ENCODE results near the gene TOP2A.

DNA sequence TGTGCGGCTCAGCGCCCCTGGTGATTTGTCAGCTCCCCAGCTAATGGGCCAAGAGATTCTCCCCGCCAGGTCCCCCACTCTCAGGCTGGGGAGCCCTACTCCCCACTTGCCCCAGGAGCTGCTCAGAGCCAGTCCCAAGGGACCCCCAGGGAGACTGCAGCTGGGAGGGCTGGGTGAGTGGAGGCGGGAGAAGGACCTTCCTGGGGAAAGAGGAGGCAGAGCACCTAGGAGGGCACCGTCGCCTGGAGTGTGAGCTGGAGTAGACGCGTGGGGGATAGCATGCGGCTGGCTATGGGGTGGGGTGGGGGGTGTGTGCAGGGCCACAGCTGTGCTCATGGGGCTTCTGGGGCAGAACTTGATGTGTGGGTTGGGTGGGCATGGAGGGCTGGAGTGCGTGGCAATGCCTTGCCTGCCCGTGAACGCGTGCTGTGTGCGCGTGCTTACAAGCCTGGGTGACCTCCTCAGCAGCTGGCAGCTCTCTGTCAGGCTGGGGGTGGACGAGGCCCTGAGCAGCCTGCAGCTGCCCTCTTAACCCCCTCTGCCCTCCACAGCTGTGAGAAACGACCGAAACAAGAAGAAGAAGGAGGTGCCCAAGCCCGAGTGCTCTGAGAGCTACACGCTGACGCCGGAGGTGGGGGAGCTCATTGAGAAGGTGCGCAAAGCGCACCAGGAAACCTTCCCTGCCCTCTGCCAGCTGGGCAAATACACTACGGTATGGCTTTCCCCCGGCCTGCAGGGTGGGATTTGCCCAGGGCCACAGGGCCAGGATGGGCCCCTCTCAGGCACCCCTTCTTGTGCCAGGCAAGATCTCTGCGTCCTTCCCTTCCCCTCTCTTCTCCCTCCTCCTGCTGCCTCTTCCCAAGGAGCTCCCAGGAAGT lies 66.1 kb downstream of the TOP2A start:
- TF ChIP-seq, protein P1, sequence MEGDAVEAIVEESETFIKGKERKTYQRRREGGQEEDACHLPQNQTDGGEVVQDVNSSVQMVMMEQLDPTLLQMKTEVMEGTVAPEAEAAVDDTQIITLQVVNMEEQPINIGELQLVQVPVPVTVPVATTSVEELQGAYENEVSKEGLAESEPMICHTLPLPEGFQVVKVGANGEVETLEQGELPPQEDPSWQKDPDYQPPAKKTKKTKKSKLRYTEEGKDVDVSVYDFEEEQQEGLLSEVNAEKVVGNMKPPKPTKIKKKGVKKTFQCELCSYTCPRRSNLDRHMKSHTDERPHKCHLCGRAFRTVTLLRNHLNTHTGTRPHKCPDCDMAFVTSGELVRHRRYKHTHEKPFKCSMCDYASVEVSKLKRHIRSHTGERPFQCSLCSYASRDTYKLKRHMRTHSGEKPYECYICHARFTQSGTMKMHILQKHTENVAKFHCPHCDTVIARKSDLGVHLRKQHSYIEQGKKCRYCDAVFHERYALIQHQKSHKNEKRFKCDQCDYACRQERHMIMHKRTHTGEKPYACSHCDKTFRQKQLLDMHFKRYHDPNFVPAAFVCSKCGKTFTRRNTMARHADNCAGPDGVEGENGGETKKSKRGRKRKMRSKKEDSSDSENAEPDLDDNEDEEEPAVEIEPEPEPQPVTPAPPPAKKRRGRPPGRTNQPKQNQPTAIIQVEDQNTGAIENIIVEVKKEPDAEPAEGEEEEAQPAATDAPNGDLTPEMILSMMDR (IDR thresholded peaks at IDR 0.05), result no peak
- TF ChIP-seq EP300 (IDR thresholded peaks at IDR 0.05; ENCODE audit: borderline replicate concordance in 1 of 2, low read depth in 1 of 2, low read length in 1 of 2) (no peak), POLR2AphosphoS5 (IDR thresholded peaks at IDR 0.05; ENCODE audit: low read depth, low read length) (no peak), CHD2 (IDR thresholded peaks at IDR 0.05; ENCODE audit: low read length, partially characterized antibody) (no peak), RFX5 (IDR thresholded peaks at IDR 0.05; ENCODE audit: low read length) (no peak), RAD21 (IDR thresholded peaks at IDR 0.05; ENCODE audit: low read length) (no peak), SMC3 (IDR thresholded peaks at IDR 0.05; ENCODE audit: low read depth, low read length) (no peak), RXRA (IDR thresholded peaks at IDR 0.05; ENCODE audit: borderline replicate concordance, low read depth) (no peak)
- TF ChIP-seq, protein P2, sequence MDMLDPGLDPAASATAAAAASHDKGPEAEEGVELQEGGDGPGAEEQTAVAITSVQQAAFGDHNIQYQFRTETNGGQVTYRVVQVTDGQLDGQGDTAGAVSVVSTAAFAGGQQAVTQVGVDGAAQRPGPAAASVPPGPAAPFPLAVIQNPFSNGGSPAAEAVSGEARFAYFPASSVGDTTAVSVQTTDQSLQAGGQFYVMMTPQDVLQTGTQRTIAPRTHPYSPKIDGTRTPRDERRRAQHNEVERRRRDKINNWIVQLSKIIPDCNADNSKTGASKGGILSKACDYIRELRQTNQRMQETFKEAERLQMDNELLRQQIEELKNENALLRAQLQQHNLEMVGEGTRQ (IDR thresholded peaks at IDR 0.05; ENCODE audit: borderline replicate concordance, low read depth, low read length), result no peak
